H9 (cell line): ENCODE measurements around the gene RAB3IL1. TPM values are rescaled to one million over a fixed set of nuclear protein-coding genes. Genes with fewer than 3 reads are reported as not detected.

Experiments
- DNase-seq: peaks from one replicate; pipeline ENCODE4 v3.0.0-alpha.2; 2017
- H2AFZ ChIP-seq: one replicate; pipeline ENCODE4 v1.6.1; 2013; ENCODE audit warnings: mild to moderate bottlenecking, low read length, control low read depth, moderate library complexity
- H2AK5ac ChIP-seq: 2 replicates; pipeline ENCODE4 v1.6.1; 2013; ENCODE audit warnings: low read length, control low read depth, mixed read lengths; ENCODE audit not compliant: insufficient read length
- H2BK120ac ChIP-seq: one replicate; pipeline ENCODE4 v1.6.1; 2013; ENCODE audit warnings: low read depth, mild to moderate bottlenecking, low read length, control low read depth, inconsistent platforms; ENCODE audit not compliant: poor library complexity, severe bottlenecking
- H2BK12ac ChIP-seq: 2 replicates; pipeline ENCODE4 v1.6.1; 2013; ENCODE audit warnings: low read length, control low read depth, mixed read lengths, low read depth; ENCODE audit not compliant: insufficient read length
- H2BK15ac ChIP-seq: 2 replicates; pipeline ENCODE4 v1.6.1; 2013; ENCODE audit warnings: low read depth, low read length, control low read depth
- H2BK20ac ChIP-seq: one replicate; pipeline ENCODE4 v1.6.1; 2013; ENCODE audit warnings: low read depth, mild to moderate bottlenecking, low read length, control low read depth, inconsistent platforms; ENCODE audit not compliant: poor library complexity, severe bottlenecking
- H2BK5ac ChIP-seq: 2 replicates; pipeline ENCODE4 v1.6.1; 2013; ENCODE audit warnings: low read length, control low read depth, mixed read lengths; ENCODE audit not compliant: insufficient read length
- H3K14ac ChIP-seq: 2 replicates; pipeline ENCODE4 v1.6.1; 2013; ENCODE audit warnings: low read length, control low read depth; ENCODE audit not compliant: insufficient read depth
- H3K18ac ChIP-seq: 2 replicates; pipeline ENCODE4 v1.6.1; 2013; ENCODE audit warnings: low read depth, mild to moderate bottlenecking, mixed read lengths, low read length, control low read depth; ENCODE audit not compliant: insufficient read length
- H3K23ac ChIP-seq: 2 replicates; pipeline ENCODE4 v1.6.1; 2013; ENCODE audit warnings: low read length, control low read depth, mixed read lengths, low read depth; ENCODE audit not compliant: insufficient read length
- H3K23me2 ChIP-seq: 2 replicates; pipeline ENCODE4 v1.6.1; 2013; ENCODE audit warnings: low read depth, mild to moderate bottlenecking, mixed read lengths, low read length, control low read depth; ENCODE audit not compliant: insufficient read length, poor library complexity, severe bottlenecking
- H3K27ac ChIP-seq: 2 replicates; pipeline ENCODE4 v1.5.1; 2013; ENCODE audit warnings: low read length, control low read depth, mixed read lengths, low read depth; ENCODE audit not compliant: insufficient read length
- H3K27me3 ChIP-seq: 2 replicates; pipeline ENCODE4 v1.6.1; 2013; ENCODE audit warnings: low read length, control low read depth, inconsistent platforms; ENCODE audit not compliant: insufficient read depth
- H3K4ac ChIP-seq: 2 replicates; pipeline ENCODE4 v1.6.1; 2013; ENCODE audit warnings: low read depth, mild to moderate bottlenecking, control low read depth, inconsistent platforms, low read length, moderate library complexity
- H3K4me1 ChIP-seq: 2 replicates; pipeline ENCODE4 v1.6.1; 2013; ENCODE audit warnings: low read length, control low read depth, inconsistent platforms; ENCODE audit not compliant: insufficient read depth
- H3K4me2 ChIP-seq: 2 replicates; pipeline ENCODE4 v1.6.1; 2013; ENCODE audit warnings: low read length, control low read depth, mixed read lengths; ENCODE audit not compliant: insufficient read length, insufficient read depth
- H3K56ac ChIP-seq: 2 replicates; pipeline ENCODE4 v1.6.1; 2013; ENCODE audit warnings: low read depth, mild to moderate bottlenecking, mixed read lengths, low read length, control low read depth; ENCODE audit not compliant: insufficient read length
- H3K79me1 ChIP-seq: 2 replicates; pipeline ENCODE4 v1.6.1; 2013; ENCODE audit warnings: low read depth, mild to moderate bottlenecking, moderate library complexity, low read length, control low read depth, inconsistent platforms; ENCODE audit not compliant: insufficient read depth, poor library complexity, severe bottlenecking
- H3K79me2 ChIP-seq: 2 replicates; pipeline ENCODE4 v1.6.1; 2013; ENCODE audit warnings: low read length, control low read depth, inconsistent platforms; ENCODE audit not compliant: insufficient read depth
- H3K9ac ChIP-seq: 2 replicates; pipeline ENCODE4 v1.6.1; 2013; ENCODE audit warnings: low read length, control low read depth, mixed read lengths; ENCODE audit not compliant: insufficient read length; ENCODE audit errors: extremely low read depth
- H3K9me3 ChIP-seq: one replicate; pipeline ENCODE4 v1.6.1; 2013; ENCODE audit warnings: low read depth, low read length, inconsistent platforms; ENCODE audit not compliant: control insufficient read depth
- H3T11ph ChIP-seq: one replicate; pipeline ENCODE4 v1.6.1; 2013; ENCODE audit warnings: mild to moderate bottlenecking, low read length, control low read depth, inconsistent platforms
- H4K20me1 ChIP-seq: one replicate; pipeline ENCODE4 v1.6.1; 2013; ENCODE audit not compliant: control insufficient read depth, insufficient read length, insufficient read depth
- H4K5ac ChIP-seq: 2 replicates; pipeline ENCODE4 v1.6.1; 2013; ENCODE audit warnings: low read depth, mild to moderate bottlenecking, mixed read lengths, low read length, control low read depth; ENCODE audit not compliant: insufficient read length
- H4K8ac ChIP-seq: replicated peaks from 2 replicates; pipeline ENCODE4 v1.6.1; 2013; ENCODE audit warnings: low read length, control low read depth, mixed read lengths, low read depth; ENCODE audit not compliant: insufficient read length
- H4K91ac ChIP-seq: 2 replicates; pipeline ENCODE4 v1.6.1; 2013; ENCODE audit warnings: low read depth, mild to moderate bottlenecking, moderate library complexity, mixed read lengths, low read length, control low read depth; ENCODE audit not compliant: insufficient read length
- H3K27ac Mint-ChIP-seq, 3 experiments: 2 replicates in 2 of 3; 3 replicates in 1 of 3; pipeline ENCODE4 v1.8.0; 2020 to 2021; ENCODE audit warnings: mixed read lengths in 3 of 3, mild to moderate bottlenecking in 1 of 3, moderate library complexity in 1 of 3
- H3K27me3 Mint-ChIP-seq: 2 replicates; pipeline ENCODE4 v1.8.0; 2021; ENCODE audit warnings: low read depth, mild to moderate bottlenecking, moderate library complexity, mixed read lengths
- H3K36me3 Mint-ChIP-seq, 3 experiments: 2 replicates in 2 of 3; 3 replicates in 1 of 3; pipeline ENCODE4 v1.8.0; 2020 to 2021; ENCODE audit warnings: low read depth in 3 of 3, mixed read lengths in 3 of 3; ENCODE audit not compliant: insufficient read depth in 1 of 3
- H3K4me1 Mint-ChIP-seq, 2 experiments: 2 replicates each; pipeline ENCODE4 v1.8.0; 2020; ENCODE audit warnings: mixed read lengths in 2 of 2
- H3K4me3 Mint-ChIP-seq, 2 experiments: 2 replicates in 1 of 2; 3 replicates in 1 of 2; pipeline ENCODE4 v1.8.0; 2020 to 2021; ENCODE audit warnings: mild to moderate bottlenecking in 2 of 2, mixed read lengths in 2 of 2, moderate library complexity in 1 of 2
- H3K9me3 Mint-ChIP-seq, 2 experiments: 2 replicates in 1 of 2; 3 replicates in 1 of 2; pipeline ENCODE4 v1.8.0; 2020; ENCODE audit warnings: mild to moderate bottlenecking in 2 of 2, mixed read lengths in 2 of 2, moderate library complexity in 1 of 2
- CTCF ChIP-seq: fragments of 200-600 bp; sonication (generic); conservative IDR thresholded peaks from 3 replicates; pipeline ENCODE4 v1.8.0; 2021; ENCODE audit warnings: antibody characterized with exemption, mild to moderate bottlenecking
- WGBS: extraction: QIAGEN DNeasy Blood & Tissue Kit; methylation state at CpG from one replicate; pipeline ENCODE4 v1.1.7; 2013; ENCODE audit warnings: missing lambda C conversion rate, low lambda C conversion rate, mixed read lengths; ENCODE audit not compliant: insufficient read length; ENCODE audit errors: extremely low coverage; 5-methylcytosine and 5-hydroxymethylcytosine counted together
- total RNA-seq: library from RNA; stranded (reverse); gene quantifications from 2 replicates; pipeline ENCODE4 v1.2.1, GENCODE V29; 2021

Gene RAB3IL1
- total RNA-seq, 1 experiment from 2014 or later: 2.4 TPM

DNA sequence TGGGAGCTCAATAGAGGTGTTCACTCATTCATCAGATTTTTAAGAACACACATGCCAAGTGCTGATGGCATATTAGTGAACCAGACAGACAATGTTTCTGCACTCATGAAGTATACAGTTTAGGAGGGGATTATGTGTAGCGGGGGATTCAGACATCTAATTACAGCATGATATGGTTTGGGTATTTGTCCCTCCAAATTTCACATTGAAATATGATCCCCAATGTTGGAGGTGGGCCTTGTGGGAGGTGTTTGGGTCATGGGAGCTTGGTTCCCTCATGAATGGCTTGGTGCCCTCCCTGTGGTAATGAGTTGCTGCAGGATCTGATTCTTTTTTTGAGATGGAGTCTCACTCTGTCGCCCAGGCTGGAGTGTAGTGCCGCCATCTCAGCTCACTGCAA, 8.9 kb upstream of the RAB3IL1 start:
- Mint-ChIP-seq H3K27me3 (peaks cover 3% of the 10 kb centered on the region), H3K4me1 (peaks cover 28 to 42% of the 10 kb centered on the region in 2 experiments), H3K27ac (no peak overlapping the region), H3K4me3 (no peak overlapping the region), H3K36me3 (no peaks in the 10 kb centered on the region), H3K9me3 (no peaks in the 10 kb centered on the region; a peak in 2 of 5 replicates)
- H3K18ac ChIP-seq: no peak overlapping the region
- no peak overlapping the region for H2BK12ac ChIP-seq
- H3K9me3 ChIP-seq: no peaks in the 10 kb centered on the region
- TF ChIP-seq CTCF: no peak
- no peak overlapping the region for H3K4ac ChIP-seq
- H3K27ac ChIP-seq: no peak overlapping the region
- no peaks in the 10 kb centered on the region for H3K27me3 ChIP-seq
- H2BK20ac ChIP-seq: no peak overlapping the region
- H3K4me1 ChIP-seq: peaks cover 7% of the 10 kb centered on the region; the same call in 1 of the 2 replicates
- no peak overlapping the region for H2AFZ ChIP-seq
- H3K9ac ChIP-seq: no peak overlapping the region
- no peaks in the 10 kb centered on the region for H4K20me1 ChIP-seq
- no peaks in the 10 kb centered on the region for H3K23me2 ChIP-seq
- H3K56ac ChIP-seq: no peak overlapping the region
- H3T11ph ChIP-seq: no peak overlapping the region
- no peak overlapping the region for H2AK5ac ChIP-seq
- no peak overlapping the region for H3K14ac ChIP-seq
- no peak overlapping the region for H4K91ac ChIP-seq
- H4K8ac ChIP-seq: no peak overlapping the region
- no peaks in the 10 kb centered on the region for H3K79me1 ChIP-seq
- WGBS: no CpG with 5 or more reads among the region's 3 CpGs
- H2BK15ac ChIP-seq: no peak overlapping the region
- H4K5ac ChIP-seq: no peak overlapping the region
- no peaks in the 10 kb centered on the region for H3K79me2 ChIP-seq
- no peak overlapping the region for H3K23ac ChIP-seq
- DNase-seq: no peak
- no peak overlapping the region for H2BK5ac ChIP-seq
- H2BK120ac ChIP-seq: no peak overlapping the region
- H3K4me2 ChIP-seq: no peak overlapping the region
